Measurements from ENCODE around the gene PSMC3IP.

- TF ChIP-seq, protein P1, sequence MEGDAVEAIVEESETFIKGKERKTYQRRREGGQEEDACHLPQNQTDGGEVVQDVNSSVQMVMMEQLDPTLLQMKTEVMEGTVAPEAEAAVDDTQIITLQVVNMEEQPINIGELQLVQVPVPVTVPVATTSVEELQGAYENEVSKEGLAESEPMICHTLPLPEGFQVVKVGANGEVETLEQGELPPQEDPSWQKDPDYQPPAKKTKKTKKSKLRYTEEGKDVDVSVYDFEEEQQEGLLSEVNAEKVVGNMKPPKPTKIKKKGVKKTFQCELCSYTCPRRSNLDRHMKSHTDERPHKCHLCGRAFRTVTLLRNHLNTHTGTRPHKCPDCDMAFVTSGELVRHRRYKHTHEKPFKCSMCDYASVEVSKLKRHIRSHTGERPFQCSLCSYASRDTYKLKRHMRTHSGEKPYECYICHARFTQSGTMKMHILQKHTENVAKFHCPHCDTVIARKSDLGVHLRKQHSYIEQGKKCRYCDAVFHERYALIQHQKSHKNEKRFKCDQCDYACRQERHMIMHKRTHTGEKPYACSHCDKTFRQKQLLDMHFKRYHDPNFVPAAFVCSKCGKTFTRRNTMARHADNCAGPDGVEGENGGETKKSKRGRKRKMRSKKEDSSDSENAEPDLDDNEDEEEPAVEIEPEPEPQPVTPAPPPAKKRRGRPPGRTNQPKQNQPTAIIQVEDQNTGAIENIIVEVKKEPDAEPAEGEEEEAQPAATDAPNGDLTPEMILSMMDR (conservative IDR thresholded peaks at IDR 0.05; ENCODE audit: low read depth, low read length) = no peak
- TF ChIP-seq MAFK (IDR thresholded peaks at IDR 0.05; ENCODE audit: low read depth, low read length) = no peak
Measured at GRCh38 chr17:42573095-42573494, 4.4 kb downstream of the PSMC3IP start.
